Left forelimb (tissue), 1 donor: Measurements from ENCODE around the gene LCN1.
"Not testable (repeated sequence)": the region's sequence is repeated elsewhere in the genome, so short reads cannot be mapped to it uniquely, and the experiment has no call there.

Source experiments
- DNase-seq: peaks from one replicate; pipeline ENCODE4 v3.0.0-alpha.2; 2018; ENCODE audit warnings: low spot score

LCN1 gene

DNA sequence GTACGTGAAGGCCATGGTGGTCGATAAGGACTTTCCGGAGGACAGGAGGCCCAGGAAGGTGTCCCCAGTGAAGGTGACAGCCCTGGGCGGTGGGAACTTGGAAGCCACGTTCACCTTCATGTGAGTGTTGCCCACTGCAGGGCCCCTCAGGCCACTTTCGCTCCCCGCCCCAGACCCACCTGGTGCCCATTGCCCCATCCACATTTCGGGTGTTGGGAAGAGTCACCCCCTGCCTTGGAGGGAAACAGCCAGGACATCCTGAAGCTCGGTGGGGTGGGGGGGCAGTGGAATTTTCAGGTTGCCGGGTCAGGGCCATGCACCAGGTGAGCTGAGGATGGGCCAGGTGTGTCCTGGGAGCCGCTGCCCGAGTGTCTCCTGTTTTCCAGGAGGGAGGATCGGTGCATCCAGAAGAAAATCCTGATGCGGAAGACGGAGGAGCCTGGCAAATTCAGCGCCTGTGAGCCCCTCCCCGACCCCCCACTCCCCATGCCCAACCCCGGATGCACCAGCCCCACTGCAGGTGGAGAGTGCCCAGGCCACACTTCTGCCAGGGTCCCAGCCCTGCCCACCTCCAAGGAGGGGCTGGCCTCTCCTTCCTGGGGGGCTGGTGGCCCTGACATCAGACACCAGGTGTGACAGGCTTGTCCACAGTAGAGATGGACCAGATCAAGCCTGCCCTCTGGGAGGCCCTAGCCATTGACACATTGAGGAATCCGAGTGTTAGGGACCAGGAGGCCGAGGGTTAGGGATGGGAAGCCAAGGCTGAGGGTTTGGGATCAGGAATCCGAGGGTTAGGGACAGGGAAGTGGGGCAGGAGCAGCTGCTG is 25.8 kb downstream of the LCN1 start:
- DNase-seq: not testable (repeated sequence)

DNA sequence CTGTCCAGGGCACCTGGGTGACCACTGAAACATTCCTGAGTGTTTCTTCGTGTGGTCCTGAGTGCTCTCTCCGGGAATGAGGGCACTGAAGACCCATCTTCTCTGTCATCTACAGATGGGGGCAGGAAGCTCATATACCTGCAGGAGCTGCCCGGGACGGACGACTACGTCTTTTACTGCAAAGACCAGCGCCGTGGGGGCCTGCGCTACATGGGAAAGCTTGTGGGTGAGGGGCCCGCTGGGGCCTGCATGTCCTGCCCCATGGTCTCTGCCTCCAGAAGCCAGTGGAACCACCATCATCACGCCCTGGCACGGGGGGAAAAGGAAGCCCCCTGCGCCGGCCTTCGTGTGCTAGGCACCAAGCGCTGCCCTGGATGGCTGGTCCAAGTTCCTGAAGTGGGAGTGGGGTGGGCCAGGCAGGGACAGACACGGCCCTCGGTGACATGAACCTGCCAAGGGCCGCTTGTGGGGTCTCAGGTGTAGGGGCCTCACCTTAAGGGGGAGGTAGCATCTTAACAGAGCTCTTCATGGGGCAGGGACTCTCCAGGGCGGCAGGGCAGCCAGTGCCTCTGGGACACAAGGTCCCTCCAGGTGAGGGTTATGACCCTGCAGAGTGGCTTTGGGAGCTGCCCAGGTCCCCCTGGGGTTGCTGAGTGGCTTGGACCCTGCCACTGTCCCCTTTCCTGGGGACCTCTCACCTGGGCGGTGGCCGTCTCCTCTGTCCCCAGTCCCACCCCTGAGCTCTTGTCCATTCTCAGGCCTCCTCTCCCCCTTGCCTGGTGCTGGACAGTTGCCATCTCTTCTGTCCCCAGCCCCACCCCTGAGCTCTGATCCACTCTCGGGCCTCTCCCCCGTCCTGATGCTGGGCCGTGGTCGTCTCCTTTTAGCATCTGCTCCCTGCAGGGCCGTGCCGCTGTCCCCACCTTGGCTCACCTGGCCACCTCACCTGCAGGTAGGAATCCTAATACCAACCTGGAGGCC is 26.8 kb downstream of the LCN1 start:
- DNase-seq: no peak

DNA sequence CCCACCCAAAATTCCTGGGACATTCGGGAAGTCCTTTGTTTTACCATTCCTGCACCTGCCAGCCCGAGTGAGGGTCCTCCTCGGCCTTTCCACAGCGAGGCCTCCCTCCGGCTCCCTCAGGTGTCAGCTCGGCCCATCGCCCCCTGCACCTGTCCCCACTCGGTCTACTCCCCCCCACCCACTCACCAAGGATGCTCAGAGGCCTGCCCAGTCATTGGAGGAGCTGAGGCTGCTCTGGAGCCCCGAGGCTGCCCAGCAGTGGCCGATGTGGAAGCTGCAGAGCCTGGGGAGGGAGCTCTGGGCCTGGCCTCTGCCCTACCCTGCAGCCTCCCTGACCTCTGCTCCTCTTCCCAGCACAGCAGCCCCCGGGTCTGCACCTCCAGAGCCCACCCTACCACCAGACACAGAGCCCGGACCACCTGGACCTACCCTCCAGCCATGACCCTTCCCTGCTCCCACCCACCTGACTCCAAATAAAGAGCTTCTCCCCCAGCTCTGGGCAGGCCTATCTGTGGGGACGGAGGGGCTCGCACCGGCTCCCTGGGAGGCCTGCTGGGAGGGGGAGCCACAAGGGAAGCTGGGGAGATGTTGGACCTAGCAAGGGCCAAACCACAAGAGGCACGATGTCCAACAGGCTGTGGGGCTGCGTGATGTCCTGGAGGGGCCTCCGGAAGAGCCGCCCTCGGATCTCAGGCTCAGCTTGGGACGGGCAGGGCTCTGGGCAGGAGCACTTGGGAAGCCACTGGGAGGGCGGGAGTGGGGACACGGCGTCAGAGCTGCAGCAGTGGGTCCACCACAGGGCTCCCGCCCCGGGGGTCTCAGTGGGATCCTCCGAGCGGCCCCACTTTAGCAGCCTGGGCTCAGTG is 28.5 kb downstream of the LCN1 start:
- DNase-seq: not testable (repeated sequence)

DNA sequence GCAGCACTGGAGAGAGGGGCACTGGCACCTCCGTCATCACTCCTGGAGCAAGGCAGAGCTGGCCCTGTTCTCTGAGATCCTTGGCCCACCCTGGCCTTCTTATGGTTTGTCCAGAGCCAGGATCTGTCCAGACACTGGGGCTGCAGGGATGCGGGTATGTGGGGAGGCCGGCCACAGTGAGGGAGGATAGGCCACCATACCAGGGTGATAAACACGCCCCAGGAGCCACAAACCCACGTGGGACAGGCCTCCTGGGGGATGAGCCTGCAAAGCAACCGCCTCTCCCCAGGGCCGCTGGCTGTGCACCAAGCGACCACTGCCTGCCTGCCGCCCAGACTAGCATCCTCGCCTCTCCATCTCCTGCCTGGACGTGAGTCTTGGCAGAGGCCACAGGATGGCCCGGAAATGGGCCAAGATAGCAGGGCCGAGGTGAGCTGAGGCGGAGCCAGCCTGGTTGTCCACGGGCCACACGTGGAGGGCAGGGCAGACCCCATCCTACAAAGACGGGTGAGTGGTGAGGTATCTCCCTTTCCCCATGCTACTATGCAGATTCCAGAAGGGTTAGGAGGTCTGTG is 29.2 kb downstream of the LCN1 start:
- DNase-seq: no peak

DNA sequence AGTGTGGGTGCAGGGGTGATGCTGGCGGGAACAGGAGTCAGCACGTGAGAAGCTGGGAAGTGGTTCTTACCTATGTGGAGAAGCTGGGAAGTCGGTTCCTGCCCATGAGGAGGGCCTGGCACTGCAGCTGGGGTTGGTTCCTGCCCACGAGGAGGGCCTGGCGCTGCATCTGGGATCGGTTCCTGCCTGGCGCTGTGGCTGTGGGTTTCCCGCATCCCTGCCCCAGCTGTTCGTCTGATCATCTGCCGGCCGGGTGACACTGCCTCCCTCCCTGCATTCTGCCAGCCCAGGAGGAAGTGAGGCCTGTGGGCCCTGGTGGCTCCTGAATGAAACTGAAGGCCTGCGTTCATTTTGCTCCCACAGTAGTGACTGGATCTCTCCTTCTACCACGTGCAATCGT is 29.8 kb downstream of the LCN1 start:
- DNase-seq: no peak

DNA sequence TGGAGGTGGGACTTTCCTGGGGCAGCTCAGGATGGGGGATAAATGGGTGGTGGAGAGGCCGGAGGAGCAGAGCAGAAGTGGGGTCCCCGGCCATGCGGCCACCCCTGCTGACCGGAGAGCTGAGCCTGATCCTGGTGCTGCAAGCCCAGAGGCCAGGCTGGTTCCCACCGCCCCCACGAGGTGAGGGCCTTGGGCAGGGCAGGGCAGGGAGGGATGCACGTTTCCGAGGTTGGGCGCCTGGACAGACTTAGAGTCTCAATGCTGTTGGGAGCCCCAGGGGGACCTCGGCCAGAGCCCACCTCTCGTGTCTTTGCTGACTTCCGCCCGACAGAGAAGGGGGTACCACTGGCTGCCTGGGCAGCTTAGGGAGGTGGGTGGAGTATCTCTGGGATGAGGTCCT is 30.2 kb downstream of the LCN1 start:
- DNase-seq: no peak

DNA sequence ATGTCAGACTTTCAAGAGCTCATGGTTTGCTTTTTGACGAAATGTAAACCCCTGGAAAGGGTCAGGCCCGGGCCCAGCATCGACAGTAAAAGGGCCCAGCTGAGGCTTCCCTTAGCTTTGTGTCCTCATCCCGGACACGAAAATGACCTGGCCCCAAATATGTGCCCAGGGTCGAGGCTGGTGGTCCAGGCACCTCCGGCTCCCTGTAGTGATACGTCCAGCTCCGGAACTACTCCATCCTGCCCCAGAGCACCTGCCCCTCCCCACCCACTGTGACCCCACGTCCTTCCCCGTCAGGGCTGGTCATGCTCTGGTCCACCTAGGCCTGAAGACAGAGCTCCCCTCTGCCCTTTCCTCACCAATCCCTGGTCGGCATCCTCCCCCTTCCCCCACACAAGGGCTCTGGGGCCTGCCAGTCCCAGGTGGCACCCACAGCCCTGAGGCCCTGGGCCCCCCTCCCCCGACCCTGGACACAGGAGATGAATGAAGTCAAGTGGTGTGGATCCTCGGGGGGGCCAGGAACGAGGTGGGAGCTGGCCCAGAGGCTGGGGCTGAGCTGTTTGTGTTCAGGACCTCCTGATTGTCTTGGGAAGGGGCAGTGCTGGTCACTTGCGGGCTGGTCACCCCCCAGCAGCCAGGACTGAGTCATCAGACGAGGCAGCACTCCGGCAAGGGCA is 30.9 kb downstream of the LCN1 start:
- no peak for DNase-seq

DNA sequence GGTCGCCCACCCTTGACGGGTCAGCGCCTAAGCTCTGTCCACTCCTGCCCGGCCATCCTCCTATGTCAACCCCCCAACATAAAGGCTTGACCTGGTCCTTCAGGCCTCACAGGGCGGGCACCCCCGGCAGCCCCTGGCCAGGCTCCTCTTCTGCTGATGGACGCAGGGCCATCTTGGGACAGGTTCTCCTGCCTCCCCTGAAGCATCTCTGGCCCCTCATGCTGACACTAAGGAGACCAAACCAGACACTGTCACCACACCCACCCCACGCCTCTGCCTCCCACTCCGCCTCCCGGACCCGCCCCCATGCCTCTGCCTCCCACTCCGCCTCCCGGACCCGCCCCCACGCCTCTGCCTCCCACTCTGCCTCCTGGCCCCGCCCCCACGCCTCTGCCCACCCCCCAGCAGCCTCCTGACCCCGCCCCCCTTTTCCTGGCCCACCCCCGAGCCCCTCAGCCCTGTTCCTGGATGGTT is 31.5 kb downstream of the LCN1 start:
- no peak for DNase-seq

DNA sequence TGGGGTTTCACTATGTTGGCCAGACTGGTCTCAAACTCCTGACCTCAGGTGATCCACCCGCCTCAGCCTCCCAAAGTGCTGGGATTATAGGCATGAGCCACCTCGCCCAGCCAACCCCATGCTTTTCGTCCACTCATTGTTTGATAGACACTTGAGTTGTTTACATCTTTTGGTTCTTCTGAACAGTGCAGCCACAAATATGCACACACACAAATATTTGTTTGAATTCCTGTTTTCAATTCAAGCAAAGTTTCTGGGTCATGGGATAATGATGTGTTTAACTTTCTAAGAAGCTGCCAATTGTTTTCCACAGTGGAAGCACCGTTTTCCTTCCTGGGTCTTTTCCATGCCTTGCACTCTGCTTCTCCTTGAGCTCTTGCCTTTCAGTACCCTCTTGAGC is 33.5 kb downstream of the LCN1 start:
- DNase-seq: no peak

DNA sequence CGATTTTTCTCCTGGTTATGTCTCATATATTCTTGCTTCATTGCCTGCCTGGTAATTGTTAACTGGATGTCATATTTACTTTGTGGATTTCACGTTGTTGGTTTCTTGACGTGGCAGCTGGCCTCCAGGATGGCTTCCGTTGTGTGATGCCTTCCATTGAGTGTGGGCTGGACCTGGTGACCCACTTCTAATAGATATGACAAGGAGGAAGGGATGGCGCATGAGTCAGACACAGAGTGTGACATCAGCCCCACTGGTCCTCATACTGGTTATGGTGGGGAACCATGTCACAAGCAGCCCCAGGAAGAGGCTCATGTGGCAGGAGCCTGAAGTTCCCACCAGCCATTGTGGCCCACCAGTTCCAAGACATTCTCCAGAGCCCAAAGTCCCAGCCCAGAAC is 34.0 kb downstream of the LCN1 start:
- no peak for DNase-seq

DNA sequence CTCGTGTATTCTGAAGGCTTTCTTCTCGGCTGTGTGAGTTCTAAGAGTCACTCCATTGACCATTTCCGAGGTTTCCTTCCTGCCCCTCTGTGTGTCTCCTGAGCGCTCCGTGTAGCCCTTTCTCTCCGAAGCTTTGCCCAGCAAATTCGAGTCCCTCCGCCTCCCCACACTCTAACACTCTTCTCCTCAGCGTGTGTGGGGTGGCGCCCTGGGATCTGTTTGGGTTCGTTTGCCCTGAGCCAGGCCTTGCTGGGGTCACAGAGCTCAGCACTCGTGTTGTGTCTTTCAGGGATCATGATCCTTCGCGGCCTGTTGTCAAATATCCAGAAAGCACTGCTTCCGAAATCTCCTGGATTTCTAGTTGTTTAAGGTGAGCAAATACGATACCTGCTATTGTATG is 34.7 kb downstream of the LCN1 start:
- DNase-seq: no peak

DNA sequence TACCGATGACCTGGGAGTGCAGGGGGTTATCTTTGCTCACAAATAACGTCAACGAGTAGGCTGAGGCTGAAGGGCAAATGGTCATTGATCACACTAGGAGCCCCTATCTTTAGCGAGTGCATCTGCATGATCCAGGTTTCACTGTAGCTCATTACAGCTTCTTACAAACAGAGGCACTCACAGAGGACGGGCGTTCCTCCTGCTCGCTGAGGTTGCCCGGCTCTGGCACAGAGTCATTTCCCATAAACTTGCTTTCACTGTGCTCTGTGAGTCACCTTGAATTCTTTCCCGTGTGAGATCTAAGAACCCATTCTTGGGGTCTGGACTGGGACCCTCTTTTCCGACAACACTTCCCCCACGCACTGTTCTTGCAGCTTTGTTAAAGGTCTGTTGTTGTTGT is 38.4 kb downstream of the LCN1 start:
- no peak for DNase-seq

DNA sequence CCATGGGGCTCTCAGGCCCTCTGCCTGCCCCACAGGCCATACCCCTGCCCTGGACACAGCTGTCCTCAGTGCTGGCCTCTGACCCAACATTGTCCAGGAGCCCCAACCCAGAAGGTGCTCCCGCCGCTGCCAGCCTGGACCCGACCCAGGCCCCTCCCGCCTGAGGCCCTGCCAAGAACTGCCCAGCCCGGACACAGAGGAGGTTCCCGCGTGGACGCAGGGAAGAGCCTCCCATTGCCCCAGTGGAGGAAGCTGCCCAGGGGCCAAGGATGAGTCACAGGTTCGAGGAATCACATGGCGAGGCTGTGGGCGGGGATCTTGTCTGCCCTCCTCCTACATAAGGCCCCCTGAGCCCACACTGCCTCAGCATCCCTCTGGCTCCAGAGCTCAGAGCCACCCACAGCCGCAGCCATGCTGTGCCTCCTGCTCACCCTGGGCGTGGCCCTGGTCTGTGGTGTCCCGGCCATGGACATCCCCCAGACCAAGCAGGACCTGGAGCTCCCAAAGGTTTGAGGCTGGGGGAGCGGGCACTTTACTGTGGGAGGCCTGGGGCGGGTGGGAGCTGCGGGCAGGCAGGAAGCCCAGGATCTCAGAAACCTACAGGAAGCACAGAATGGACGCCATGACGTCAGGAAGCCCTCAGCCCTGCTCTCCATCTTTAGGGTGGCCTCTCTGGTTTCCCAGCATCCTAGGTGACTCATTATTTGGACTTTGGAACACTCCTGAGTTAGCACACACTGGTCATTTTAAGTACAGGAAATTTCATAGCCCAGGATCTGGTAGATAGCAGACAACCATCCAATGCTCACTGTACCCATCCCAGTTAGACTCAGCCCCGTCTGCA is 40.4 kb downstream of the LCN1 start, which contains the start of gene PAEP:
Gene PAEP (plus strand): TSS at position 366 of the 844 bp plus-strand sequence.
- DNase-seq: no peak

DNA sequence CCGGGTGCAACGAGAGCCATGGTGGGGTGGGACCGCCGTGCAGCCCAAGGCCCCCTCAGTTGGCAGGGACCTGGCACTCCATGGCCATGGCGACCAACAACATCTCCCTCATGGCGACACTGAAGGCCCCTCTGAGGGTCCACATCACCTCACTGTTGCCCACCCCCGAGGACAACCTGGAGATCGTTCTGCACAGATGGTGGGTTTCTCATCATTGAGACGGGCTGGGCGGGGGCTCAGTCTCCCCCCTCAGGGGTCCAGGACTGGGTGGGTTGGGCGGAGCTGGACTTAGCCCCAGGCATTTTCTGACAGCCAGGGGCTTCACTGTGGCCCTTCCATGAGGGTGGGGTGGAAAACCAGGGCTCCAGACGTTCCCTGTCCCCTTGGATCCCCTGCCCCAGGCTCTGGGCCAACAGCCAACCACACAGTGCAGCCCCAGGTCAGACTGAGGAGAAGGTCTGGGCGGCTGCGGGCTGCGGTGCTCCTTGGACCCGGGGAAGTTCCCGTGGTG is 41.0 kb downstream of the LCN1 start:
- DNase-seq: no peak

DNA sequence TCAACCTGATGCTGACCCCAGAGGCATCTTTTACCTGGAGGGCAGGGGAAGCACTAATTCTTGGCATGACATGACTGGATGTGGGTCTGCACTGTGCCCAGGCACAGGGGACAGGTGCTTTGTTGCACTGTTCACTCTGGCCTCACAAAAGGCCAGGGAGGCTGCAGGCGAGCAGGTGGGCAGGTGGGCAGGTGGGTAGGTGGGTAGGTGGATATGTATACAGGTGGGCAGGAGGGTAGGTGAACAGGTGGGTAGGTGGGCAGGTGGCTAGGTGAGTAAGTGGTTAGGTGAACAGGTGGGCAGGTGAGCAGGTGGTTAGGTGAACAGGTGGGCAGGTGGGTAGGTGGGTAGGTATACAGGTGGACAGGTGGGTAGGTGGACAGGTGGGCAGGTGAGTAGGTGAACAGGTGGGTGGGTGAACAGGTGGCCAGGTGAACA is 41.8 kb downstream of the LCN1 start:
- DNase-seq: no peak

DNA sequence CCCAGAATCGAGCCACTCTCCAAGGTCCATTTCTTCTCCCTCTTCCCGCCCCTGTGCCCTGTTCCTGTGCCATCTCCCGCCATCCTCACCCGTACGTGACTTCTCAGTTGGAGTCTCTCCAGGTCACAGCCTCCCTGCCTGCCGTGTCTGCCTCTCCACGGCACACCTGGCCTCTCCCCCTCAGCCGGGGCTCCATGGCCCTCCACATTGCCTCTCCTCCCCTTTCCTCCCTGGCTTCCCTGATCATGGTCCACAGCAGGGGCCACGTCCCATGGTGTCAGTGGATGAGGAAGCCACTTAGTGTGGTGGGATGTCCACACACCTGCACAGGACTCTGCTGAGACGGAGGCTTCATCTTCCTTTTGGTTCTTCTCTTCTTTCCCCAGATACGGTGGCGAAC is 42.6 kb downstream of the LCN1 start:
- DNase-seq: no peak

DNA sequence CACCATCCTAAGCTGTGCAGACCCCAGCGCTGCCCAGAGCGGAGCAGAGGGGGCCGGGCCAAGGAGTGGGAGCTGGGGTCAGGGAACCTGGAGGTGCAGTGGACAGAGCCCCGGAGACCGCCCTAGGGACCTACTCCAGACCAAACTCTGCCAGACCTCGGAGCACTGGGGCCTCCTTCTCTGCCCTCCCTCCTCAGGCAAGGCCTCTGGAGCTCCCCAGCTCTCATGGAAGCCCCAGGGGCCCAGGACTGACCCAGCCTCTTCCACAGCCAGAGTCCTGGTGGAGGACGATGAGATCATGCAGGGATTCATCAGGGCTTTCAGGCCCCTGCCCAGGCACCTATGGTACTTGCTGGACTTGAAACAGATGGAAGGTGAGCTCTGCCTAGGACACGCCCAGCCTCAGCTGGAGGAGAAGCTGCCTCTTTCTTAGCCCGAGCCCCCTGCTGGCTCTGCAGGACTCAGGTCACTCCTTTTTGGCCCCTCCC is 43.9 kb downstream of the LCN1 start:
- DNase-seq: no peak

DNA sequence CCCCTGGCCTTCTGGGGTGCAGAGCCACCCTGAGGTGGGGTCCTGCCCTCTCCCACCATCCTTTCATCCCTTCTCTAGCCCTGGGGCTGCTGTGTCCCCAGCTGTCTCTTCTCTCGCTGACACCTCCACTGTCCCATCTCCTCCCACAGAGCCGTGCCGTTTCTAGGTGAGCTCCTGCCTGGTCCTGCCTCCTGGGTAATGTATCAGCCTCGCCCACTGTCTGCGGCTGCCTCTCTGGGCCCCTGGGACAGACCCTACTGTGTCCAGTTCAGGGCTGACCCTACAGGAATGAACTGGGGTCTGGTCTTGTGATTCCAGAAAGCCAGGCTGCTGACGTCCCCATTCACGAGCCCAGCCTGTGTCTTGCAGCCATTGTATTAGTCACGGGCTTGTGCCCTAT is 44.4 kb downstream of the LCN1 start:
- DNase-seq: no peak

DNA sequence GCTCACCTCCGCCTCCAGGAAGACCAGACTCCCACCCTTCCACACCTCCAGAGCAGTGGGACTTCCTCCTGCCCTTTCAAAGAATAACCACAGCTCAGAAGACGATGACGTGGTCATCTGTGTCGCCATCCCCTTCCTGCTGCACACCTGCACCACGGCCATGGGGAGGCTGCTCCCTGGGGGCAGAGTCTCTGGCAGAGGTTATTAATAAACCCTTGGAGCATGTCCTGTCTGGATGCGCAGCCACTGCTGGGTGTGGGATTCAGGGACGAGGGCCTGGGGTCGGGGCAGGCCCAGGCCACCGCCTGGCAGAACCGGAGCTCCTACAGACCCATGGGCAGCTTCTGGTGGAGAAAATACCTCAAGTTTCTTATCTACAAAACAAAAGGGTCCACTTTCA is 45.3 kb downstream of the LCN1 start:
- no peak for DNase-seq

DNA sequence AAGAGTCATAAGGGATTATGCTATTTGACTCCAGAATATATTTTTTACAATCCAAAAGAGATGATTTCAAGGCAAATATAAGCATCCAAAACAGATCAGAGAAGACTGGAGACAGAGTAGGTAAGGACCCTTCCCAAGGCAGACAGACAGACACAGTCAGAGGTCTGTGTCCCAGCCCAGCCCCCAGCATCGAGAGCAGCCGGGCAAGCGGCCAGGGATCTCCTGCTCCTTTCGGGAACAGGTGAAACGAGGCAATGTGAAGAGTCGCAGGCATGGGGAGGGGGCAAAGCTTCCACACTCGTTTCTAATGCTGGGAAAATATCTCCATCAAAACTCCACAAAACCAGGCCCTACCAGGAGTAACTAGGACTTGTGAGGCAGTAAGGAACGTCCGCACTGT is 46.1 kb downstream of the LCN1 start:
- no peak for DNase-seq
